ENCODE data around the gene TNFAIP3.

DNA sequence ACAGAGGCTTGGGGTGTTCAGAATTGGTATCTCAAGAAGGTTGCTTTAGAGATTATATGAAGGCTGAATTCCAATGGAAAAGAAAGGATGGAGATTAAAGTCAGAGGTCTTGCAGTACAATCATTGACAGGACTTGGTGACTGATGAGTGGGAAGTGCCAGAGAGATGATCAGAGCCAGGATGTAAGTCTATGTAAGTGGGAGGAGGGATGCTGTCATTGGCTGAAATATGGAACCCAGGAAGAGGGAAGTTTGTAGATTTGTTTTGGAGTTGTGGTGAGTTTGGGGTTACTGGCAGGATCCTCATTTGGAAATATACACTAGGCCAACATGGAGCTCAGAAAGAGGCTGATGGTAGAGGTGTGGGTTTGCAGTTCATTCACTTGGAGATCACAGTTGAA, 23.8 kb upstream of the TNFAIP3 start:
- TF ChIP-seq, protein P1, sequence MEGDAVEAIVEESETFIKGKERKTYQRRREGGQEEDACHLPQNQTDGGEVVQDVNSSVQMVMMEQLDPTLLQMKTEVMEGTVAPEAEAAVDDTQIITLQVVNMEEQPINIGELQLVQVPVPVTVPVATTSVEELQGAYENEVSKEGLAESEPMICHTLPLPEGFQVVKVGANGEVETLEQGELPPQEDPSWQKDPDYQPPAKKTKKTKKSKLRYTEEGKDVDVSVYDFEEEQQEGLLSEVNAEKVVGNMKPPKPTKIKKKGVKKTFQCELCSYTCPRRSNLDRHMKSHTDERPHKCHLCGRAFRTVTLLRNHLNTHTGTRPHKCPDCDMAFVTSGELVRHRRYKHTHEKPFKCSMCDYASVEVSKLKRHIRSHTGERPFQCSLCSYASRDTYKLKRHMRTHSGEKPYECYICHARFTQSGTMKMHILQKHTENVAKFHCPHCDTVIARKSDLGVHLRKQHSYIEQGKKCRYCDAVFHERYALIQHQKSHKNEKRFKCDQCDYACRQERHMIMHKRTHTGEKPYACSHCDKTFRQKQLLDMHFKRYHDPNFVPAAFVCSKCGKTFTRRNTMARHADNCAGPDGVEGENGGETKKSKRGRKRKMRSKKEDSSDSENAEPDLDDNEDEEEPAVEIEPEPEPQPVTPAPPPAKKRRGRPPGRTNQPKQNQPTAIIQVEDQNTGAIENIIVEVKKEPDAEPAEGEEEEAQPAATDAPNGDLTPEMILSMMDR (IDR thresholded peaks at IDR 0.05), result no peak
- TF ChIP-seq EZH2 (IDR thresholded peaks at IDR 0.05; ENCODE audit: borderline replicate concordance, insufficient read depth, low read depth, low read length, poor library complexity, severe bottlenecking), result no peak
